GM18505 (cell line): ENCODE measurements around the gene DIP2C.
"Not testable (repeated sequence)": the region's sequence is repeated elsewhere in the genome, so short reads cannot be mapped to it uniquely, and the experiment has no call there.

Experiments used
- ATAC-seq: cut with Tn5 transposase; IDR thresholded peaks from one replicate; pipeline ENCODE4 v1.9.1; 2021; ENCODE audit not compliant: unreplicated experiment
- POLR2A ChIP-seq: IDR thresholded peaks from 4 replicates; pipeline ENCODE4 v1.6.1; 2011; ENCODE audit warnings: borderline replicate concordance; ENCODE audit not compliant: insufficient read depth, insufficient read length; ENCODE audit errors: extremely low read depth

DIP2C gene

GRCh38 chr10:665579-666091 is 23.8 kb downstream of the DIP2C start:
- no peak for ATAC-seq
- no peak for TF ChIP-seq POLR2A

GRCh38 chr10:664893-665292 is 24.6 kb downstream of the DIP2C start:
- no peak for TF ChIP-seq POLR2A
- ATAC-seq = no peak

- no peak for TF ChIP-seq POLR2A
- ATAC-seq = no peak
Observed at GRCh38 chr10:664301-664700, 25.2 kb downstream of the DIP2C start.

GRCh38 chr10:663831-664251 is 25.6 kb downstream of the DIP2C start:
- no peak for ATAC-seq
- TF ChIP-seq POLR2A = no peak

- ATAC-seq = no peak
Observed at GRCh38 chr10:663466-663751, 26.1 kb downstream of the DIP2C start.

GRCh38 chr10:662686-663465 is 26.6 kb downstream of the DIP2C start:
- ATAC-seq = no peak
- TF ChIP-seq POLR2A = no peak

More at GRCh38 chr10:663466-663751, 26.1 kb downstream of the DIP2C start:
- TF ChIP-seq POLR2A = no peak

- ATAC-seq = no peak
- TF ChIP-seq POLR2A = no peak
Observed at GRCh38 chr10:662223-662605, 27.3 kb downstream of the DIP2C start.

GRCh38 chr10:661597-662222 is 27.8 kb downstream of the DIP2C start:
- TF ChIP-seq POLR2A = no peak
- ATAC-seq = no peak

- TF ChIP-seq POLR2A = no peak
- ATAC-seq = no peak
Observed at GRCh38 chr10:660970-661596, 28.4 kb downstream of the DIP2C start.

GRCh38 chr10:660413-660969 is 29.0 kb downstream of the DIP2C start:
- no peak for ATAC-seq
- no peak for TF ChIP-seq POLR2A

GRCh38 chr10:659688-660141 is 29.8 kb downstream of the DIP2C start:
- no peak for ATAC-seq
- TF ChIP-seq POLR2A = no peak

GRCh38 chr10:657816-658350 is 31.6 kb downstream of the DIP2C start:
- not testable (repeated sequence) for ATAC-seq

- no peak for TF ChIP-seq POLR2A
- ATAC-seq = no peak
Observed at GRCh38 chr10:656883-657282, 32.6 kb downstream of the DIP2C start.
